Activated naive CD4-positive, alpha-beta T cell treated with anti-CD3 and anti-CD28 coated beads, Interleukin-2, amount 50 U/mL, for 72 hours (primary cell): ENCODE data around the gene CACNA1D. TPM values are rescaled to one million over a fixed set of nuclear protein-coding genes. Genes with fewer than 3 reads are reported as not detected.
"Not testable (repeated sequence)": the region's sequence is repeated elsewhere in the genome, so short reads cannot be mapped to it uniquely, and the experiment has no call there.

Experiments used
- ATAC-seq, 2 donors: fragments of 150-1000 bp; cut with Tn5 transposase; 2 replicates each; pipeline ENCODE4 v1.10.0; 2021; ENCODE audit warnings: mild to moderate bottlenecking in 2 of 2, moderate library complexity in 2 of 2
- DNase-seq, 2 donors: peaks; one replicate each; pipeline ENCODE4 v3.0.0; 2021 to 2022; ENCODE audit warnings: low spot score in 2 of 2
- H3K27ac Mint-ChIP-seq, 2 donors: one replicate each; pipeline ENCODE4 v1.8.0; 2022; ENCODE audit warnings: mild to moderate bottlenecking in 2 of 2, mixed read lengths in 2 of 2
- H3K36me3 Mint-ChIP-seq, 2 donors: one replicate each; pipeline ENCODE4 v1.8.0; 2022; ENCODE audit warnings: mixed read lengths in 2 of 2
- H3K9me3 Mint-ChIP-seq, 2 donors: one replicate each; pipeline ENCODE4 v1.8.0; 2022; ENCODE audit warnings: mixed read lengths in 2 of 2
- total RNA-seq, 2 donors: library from RNA; stranded (reverse); gene quantifications; one replicate each; pipeline ENCODE4 v1.2.3, GENCODE V29; 2022

CACNA1D gene
- total RNA-seq, 2 donors from 2014 or later: 0.10 TPM; not detected in 1

DNA sequence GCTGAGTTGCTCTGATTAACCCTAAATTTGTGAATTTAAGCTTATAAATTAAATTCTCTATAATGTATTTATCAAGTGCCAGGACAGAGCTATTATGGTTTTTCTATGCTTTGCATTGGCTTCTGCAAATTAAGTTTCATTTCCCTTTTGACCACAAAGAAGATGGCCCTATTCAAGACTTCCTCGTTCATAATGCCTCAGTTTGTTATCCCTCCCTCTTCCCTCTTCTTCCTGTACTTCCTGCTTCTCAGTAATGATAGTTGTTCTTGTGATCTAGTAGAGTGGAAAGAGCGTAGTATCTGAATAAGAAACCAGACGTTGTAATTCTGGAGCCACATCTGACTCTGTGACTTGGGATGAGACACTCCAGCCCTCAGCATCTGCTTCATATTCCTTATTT, 118.7 kb downstream of the CACNA1D start:
- ATAC-seq (no peak), DNase-seq (no peak)
- Mint-ChIP-seq H3K9me3 (no peaks in the 10 kb centered on the region), H3K36me3 (no peaks in the 10 kb centered on the region), H3K27ac (no peak overlapping the region)

DNA sequence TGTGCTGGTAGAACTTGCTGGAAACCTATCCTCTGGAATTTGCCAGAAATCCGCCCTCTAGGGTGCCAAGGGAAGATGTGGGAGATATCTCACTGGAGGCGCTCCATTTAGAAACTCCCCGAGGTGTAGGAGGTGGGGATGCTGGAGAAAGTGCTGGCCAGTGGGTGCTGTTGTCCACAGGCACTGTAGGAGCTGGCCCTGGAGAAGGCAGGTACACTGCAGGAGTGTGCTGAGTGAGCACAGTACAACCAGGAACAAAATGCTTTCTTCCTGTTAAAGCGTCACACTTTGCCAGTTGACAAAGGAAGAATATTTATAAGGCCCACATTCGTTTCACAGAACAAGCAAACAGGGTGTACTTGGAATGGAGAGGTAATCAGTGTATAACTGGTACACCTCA, 119.9 kb downstream of the CACNA1D start:
- ATAC-seq: no peak
- Mint-ChIP-seq H3K27ac (no peak overlapping the region), H3K9me3 (no peaks in the 10 kb centered on the region)

DNA sequence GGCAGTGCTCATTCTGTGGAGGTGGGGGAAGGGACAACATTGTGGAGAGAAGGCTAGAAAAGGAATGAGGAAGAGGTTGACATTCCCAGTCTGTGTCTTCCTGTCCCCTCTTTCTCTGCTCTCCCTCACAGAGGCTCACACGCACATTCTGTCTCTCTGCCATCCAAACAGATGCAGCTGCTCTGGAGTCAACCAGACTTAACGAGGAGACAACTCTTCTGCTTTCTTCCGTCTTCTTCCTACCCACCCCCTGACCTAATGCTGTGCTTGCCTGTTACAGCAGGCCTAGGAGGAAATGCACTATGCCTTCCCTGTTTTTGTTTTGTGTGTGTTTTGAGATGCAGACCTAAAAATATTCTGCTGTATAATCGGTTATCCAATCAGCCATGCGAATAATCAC, 121.9 kb downstream of the CACNA1D start:
- Mint-ChIP-seq H3K36me3 (no peaks in the 10 kb centered on the region), H3K27ac (no peak overlapping the region), H3K9me3 (no peaks in the 10 kb centered on the region)
- no peak for DNase-seq
- no peak for ATAC-seq

More for the DNA sequence above, 119.9 kb downstream of the CACNA1D start:
- no peaks in the 10 kb centered on the region for H3K36me3 Mint-ChIP-seq
- DNase-seq: no peak

DNA sequence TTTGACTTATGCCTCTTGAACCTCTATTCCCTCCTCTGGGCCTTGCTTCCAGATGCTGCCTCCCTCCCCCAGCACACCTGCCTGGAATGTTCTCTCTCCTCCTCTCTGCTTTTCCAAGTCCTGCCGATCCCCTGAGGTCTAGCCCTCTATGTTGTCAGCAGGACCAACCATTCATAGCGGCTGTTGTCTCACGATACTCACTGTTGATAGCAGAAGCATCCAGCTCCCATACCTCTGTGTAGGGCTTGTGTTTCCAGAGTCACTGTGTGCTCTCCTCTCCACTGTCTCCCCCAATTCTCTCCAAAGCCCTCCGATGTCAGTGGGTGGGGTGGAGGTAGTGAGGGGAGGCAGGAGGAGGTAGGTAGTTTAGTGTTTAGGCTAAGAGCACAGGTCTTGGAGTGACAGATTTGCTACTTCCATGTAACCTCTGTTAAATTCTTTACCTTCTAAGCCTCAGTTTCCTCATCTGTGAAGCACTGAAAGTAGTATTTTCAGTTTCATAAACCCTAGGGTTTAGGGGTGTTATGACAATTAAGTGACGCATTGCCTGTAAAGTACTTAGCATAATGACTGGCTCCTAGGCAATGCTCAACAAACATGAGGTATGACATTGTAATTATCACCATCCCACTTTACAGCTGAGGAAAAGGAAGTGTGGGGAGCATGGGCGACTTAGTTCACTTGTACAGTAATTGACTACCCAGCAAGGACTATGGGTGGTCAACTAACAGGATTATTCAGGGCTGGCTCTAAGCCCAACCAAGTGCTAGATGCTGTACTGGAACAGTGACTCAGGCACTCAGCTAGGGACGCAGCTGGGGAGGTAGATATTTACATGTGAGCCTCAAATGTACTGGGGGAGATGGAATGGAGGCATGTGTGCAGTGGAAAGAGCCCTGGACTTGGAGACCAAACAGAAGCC, 122.8 kb downstream of the CACNA1D start:
- Mint-ChIP-seq H3K9me3 (no peaks in the 10 kb centered on the region), H3K27ac (no peak overlapping the region)

DNA sequence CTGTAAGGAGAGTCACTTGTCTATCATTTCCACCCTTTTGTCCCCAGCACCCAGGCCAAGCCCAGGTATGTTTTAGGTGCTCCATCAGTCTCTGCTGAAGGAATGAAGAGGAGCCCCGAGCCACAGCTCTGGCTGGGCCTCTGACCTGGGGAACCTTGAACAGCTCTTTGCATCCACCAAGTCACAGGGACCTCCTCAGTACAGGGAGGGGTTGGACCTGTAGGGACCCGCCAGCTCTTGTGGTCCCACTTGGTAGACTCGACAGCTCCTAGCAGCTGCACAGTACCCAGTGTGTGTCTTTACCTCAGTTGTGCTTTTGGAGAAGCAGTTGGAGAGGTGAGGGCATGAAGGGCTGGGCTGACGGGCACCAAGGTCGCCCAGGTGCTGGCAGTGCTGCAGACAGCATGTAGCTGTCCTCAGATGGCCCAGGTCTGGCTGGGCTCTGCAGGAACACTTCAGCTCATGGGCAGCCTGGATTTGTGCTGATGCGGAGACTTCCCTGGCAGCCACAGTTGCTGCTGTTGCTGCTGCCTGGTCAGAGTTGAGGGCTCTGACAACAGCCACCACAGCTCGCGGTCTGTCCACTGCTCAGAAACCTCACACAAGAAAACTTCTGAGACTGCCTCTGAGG, 123.6 kb downstream of the CACNA1D start:
- H3K9me3 Mint-ChIP-seq: no peaks in the 10 kb centered on the region
- H3K36me3 Mint-ChIP-seq: no peaks in the 10 kb centered on the region
- H3K27ac Mint-ChIP-seq: no peak overlapping the region
- ATAC-seq (no peak), DNase-seq (no peak)

More for the DNA sequence above, 122.8 kb downstream of the CACNA1D start:
- H3K36me3 Mint-ChIP-seq: no peaks in the 10 kb centered on the region
- ATAC-seq (peak in 1 of 2 donors; percentile 30), DNase-seq (no peak)

DNA sequence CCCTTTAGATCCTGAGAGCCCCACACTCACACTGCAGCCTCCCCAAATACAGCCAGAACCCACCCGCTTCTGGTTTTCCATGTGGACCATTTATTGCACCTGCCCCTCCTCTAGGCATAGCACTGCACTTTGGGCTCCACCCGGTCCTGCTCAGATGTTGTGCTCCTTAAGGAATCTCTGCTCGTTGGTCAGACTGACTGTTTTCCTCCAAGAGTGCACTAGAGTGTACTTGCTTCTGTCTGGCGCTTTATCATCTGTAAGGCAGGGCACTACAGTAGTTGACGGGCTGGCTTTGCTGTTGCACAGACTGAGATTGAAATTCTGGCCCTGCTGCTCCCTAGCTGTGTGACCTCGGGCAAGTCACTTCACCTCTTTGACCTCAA, 124.1 kb downstream of the CACNA1D start:
- DNase-seq (no peak), ATAC-seq (no peak)
- Mint-ChIP-seq H3K9me3 (no peaks in the 10 kb centered on the region), H3K27ac (no peak overlapping the region), H3K36me3 (no peaks in the 10 kb centered on the region)

DNA sequence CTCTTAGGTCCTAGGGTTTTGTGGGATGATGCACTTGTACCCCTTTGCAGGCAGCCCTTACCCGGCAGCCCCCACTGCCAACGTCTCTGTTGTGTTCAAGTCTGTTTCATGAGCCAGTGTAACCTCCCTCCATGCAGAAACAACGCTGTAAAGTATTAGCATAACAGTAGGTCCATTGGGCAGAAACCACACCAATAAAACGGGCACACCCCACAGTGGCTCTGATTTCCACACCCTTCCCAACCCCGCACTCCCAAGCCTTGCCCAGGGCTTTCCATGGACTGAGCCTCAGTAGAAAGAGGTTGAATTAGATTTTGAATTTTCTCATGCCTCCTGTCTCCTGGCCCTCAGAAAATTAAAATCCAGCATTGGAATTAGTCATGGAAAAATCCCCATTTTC, 124.5 kb downstream of the CACNA1D start:
- no peaks in the 10 kb centered on the region for H3K36me3 Mint-ChIP-seq
- no peak for ATAC-seq
- DNase-seq: no peak
- H3K27ac Mint-ChIP-seq: no peak overlapping the region
- no peaks in the 10 kb centered on the region for H3K9me3 Mint-ChIP-seq

DNA sequence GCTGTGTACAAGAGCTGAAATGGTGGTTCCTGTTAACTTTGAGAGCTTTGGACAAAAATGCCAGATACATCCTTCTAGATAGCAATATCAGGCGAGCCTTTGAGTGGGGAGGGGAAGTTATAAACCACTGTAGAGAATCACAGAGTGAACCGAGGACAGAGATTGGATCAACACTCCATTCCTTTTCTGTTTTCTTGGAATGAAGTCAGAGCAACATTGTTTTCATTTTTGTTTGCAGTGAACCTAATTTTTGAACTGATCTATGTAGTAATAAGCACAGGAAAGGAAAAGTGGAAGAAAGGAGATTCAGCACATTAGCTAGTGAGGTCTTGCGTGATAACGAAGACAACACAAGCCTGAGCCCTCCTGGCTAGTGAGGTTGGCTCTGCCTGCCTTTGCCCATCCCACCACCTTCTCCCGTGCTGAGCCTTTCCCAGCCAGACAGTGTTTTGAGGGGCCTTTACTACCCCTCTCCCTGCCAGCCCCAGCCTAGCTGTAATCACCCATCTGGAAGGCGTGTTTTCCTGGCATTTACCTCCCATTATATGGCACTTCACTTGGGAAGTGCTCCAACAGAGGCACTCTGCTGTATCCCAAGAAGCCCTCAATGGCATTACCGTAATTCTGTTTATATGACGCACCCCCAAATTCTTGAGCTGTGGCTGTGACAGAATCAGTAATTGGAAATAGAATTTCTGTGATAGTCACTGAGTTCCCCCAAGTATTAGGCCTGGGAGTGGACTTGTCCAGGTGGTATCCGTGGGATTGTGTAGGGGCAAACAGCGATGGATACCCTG, 129.8 kb downstream of the CACNA1D start:
- no peaks in the 10 kb centered on the region for H3K9me3 Mint-ChIP-seq
- no peak for ATAC-seq
- H3K36me3 Mint-ChIP-seq: no peaks in the 10 kb centered on the region
- DNase-seq: no peak
- no peak overlapping the region for H3K27ac Mint-ChIP-seq

- ATAC-seq (no peak), DNase-seq (no peak)
These were observed 132.5 kb downstream of the CACNA1D start for GRCh38 chr3:53626876-53627275.

DNA sequence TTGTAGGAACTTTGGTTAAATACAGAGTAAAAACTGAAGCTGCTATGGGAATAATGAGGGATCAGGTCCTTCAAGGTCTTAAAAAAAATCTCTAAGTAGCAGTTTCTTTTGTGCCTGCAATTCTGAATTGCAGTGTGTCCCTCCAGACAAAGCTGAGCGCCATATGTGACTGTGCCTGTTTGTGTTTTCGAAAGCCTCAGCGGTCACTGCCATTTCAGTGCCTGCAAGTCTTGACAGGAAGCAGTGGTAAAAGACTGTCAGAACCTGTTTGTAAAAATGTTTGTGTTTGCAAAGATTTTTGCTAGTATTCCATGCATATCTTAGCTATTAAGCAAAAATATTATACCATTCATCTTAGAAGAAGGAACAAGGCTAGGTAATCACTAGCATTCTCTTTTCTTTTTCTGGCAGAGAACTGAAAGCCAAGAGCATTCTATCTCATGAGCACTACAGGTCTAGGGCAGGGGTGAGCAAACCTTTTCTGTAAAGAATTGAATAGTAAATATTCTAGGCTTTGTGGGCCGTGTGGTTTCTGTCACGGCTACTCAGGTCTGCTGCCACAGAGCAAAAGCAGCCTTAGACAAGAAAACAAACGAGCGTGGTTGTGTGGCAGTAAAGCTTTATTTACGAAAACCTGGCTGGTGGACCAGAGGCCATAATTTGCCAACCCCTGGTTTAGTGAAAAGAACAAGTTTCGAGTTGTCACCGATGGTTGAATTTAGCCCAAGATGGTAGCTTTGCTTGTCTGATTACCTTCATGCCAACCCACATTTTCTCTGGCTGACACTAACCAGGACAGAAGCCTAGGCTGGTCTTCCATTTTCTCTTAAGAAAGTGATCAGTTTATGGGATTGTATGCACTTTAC, 134.4 kb downstream of the CACNA1D start:
- no peaks in the 10 kb centered on the region for H3K36me3 Mint-ChIP-seq
- no peak for DNase-seq
- no peak overlapping the region for H3K27ac Mint-ChIP-seq
- no peak for ATAC-seq
- no peaks in the 10 kb centered on the region for H3K9me3 Mint-ChIP-seq

More at GRCh38 chr3:53626876-53627275, 132.5 kb downstream of the CACNA1D start:
- H3K9me3 Mint-ChIP-seq: no peaks in the 10 kb centered on the region
- no peaks in the 10 kb centered on the region for H3K36me3 Mint-ChIP-seq
- no peak overlapping the region for H3K27ac Mint-ChIP-seq

GRCh38 chr3:53629402-53629723, 135.0 kb downstream of the CACNA1D start:
- DNase-seq: no peak
- ATAC-seq: no peak
- no peaks in the 10 kb centered on the region for H3K9me3 Mint-ChIP-seq
- no peak overlapping the region for H3K27ac Mint-ChIP-seq
- no peaks in the 10 kb centered on the region for H3K36me3 Mint-ChIP-seq

DNA sequence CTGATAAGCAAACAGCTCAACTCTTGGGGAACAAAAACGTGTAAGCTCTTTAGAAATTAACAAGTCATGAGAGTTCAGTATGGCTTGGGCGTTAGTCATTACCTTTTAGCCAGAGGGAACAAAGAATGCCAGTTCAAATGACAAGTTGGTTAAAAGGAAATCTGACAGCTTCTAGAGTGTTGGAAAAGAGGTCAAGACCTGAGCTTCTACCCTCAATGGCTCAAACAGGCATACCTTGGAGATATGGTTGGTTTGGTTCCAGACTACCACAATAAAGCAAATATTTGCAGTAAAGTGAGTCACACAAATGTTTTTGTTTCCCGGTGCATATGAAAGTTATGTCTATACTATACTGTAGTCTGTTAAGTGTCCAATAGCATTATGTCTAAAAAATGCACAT, 136.1 kb downstream of the CACNA1D start:
- H3K36me3 Mint-ChIP-seq: no peaks in the 10 kb centered on the region
- H3K9me3 Mint-ChIP-seq: no peaks in the 10 kb centered on the region
- no peak overlapping the region for H3K27ac Mint-ChIP-seq

DNA sequence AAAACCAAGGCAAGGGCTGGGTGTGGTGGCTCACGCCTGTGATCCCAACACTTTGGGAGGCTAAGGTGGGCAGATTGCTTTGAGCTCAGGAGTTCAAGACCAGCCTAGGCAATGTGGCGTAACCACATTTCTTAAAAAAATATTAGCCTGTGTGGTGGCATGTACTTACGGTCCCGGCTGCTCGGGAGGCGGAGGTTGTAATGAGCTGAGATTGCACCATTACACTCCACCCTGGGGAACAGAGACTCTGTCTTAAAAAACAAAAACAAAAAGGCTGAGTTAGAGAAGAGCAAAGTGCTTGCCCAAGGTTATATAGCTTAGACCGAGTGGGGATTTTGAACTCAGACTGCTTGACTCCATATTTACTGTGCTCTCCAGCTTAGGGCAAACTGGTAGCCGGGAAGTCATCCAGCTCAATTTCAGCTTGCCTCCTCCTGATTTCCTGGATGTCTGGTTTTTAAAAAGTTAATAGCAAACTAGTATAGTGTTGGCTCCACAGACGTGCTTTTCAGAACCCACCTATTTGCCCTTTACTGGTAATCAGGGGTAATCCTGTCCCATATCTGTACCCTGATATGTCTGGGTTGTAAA, 138.9 kb downstream of the CACNA1D start:
- no peak for DNase-seq
- Mint-ChIP-seq H3K36me3 (no peaks in the 10 kb centered on the region), H3K27ac (no peak overlapping the region), H3K9me3 (no peaks in the 10 kb centered on the region)
- no peak for ATAC-seq

More for the DNA sequence above, 136.1 kb downstream of the CACNA1D start:
- DNase-seq: no peak
- ATAC-seq: no peak

- no peak for DNase-seq
- Mint-ChIP-seq H3K36me3 (no peaks in the 10 kb centered on the region), H3K9me3 (no peaks in the 10 kb centered on the region), H3K27ac (no peak overlapping the region)
- ATAC-seq: no peak
These were observed 140.6 kb downstream of the CACNA1D start for GRCh38 chr3:53635041-53635440.

DNA sequence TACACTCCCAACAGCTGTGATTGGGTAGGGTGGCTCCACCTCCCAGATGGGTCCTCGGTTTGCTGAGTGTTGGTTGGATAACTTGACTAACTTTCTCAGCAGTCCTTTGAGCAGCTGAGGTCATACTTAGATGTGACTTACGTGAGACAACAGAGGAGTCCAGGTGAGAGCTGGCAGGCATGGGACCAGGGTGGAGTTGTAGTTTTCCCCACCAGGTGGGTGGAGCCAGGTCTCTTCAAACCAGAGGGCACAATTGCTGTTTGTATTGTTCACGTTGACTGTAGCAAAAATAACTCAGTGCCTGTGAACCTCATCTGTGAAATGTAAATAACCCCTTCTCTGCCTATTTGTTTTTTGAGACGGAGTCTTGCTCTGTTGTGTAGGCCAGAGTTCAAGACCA, 144.4 kb downstream of the CACNA1D start:
- H3K27ac Mint-ChIP-seq, DNase-seq, ATAC-seq, H3K36me3 Mint-ChIP-seq, H3K9me3 Mint-ChIP-seq: not testable (repeated sequence)

DNA sequence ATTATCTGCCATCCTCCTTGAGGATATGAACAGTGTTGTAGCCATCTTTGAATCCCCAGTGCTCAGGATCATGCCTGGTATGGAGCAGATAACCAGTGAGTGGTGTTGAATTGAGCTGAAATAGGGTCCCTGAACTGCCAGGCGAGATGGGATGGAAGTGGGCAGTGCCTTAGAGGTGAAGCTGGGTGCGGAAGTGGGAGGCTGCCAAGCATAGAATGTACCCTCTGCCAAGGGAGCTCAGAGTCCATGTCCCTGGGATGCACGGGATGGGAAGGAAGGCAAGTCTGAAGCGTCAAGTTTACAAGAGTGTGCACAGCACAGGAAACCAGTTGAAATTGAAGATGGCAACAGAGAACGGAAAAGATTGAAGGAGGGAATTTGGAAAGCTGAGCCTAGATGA, 147.0 kb downstream of the CACNA1D start:
- no peaks in the 10 kb centered on the region for H3K36me3 Mint-ChIP-seq
- no peak for ATAC-seq
- peak overlapping the region in 1 of 2 donors; percentile 6 for H3K27ac Mint-ChIP-seq
- DNase-seq: no peak
- H3K9me3 Mint-ChIP-seq: peaks cover 0 to 4% of the 10 kb centered on the region in 2 donors
